Duodenal mucosa (tissue), 2 donors: Measurements from ENCODE around the gene LYRM4.

Experiments
- H3K27ac ChIP-seq: one replicate; pipeline ENCODE4 v1.7.0; 2013; ENCODE audit warnings: low read depth, low read length
- H3K27me3 ChIP-seq, 2 donors: one replicate each; pipeline ENCODE4 v1.7.0; 2013; ENCODE audit warnings: low read length in 2 of 2, control low read depth in 1 of 2; ENCODE audit not compliant: insufficient read depth in 2 of 2, control insufficient read depth in 1 of 2
- H3K36me3 ChIP-seq, 2 donors: one replicate each; pipeline ENCODE4 v1.7.0; 2013; ENCODE audit warnings: low read length in 2 of 2, control low read depth in 1 of 2; ENCODE audit not compliant: insufficient read depth in 2 of 2, control insufficient read depth in 1 of 2
- H3K4me1 ChIP-seq, 2 donors: one replicate each; pipeline ENCODE4 v1.7.0; 2013; ENCODE audit warnings: low read length in 2 of 2, control low read depth in 1 of 2; ENCODE audit not compliant: insufficient read depth in 2 of 2, control insufficient read depth in 1 of 2
- H3K4me3 ChIP-seq, 2 donors: one replicate each; pipeline ENCODE4 v1.7.0; 2013; ENCODE audit warnings: low read length in 2 of 2, low read depth in 1 of 2
- H3K9ac ChIP-seq, 2 donors: one replicate each; pipeline ENCODE4 v1.7.0; 2013; ENCODE audit warnings: low read length in 2 of 2, low read depth in 1 of 2
- H3K9me3 ChIP-seq, 2 donors: one replicate each; pipeline ENCODE4 v1.7.0; 2013; ENCODE audit warnings: low read length in 2 of 2, control low read depth in 1 of 2; ENCODE audit not compliant: control insufficient read depth in 1 of 2

LYRM4 gene

DNA sequence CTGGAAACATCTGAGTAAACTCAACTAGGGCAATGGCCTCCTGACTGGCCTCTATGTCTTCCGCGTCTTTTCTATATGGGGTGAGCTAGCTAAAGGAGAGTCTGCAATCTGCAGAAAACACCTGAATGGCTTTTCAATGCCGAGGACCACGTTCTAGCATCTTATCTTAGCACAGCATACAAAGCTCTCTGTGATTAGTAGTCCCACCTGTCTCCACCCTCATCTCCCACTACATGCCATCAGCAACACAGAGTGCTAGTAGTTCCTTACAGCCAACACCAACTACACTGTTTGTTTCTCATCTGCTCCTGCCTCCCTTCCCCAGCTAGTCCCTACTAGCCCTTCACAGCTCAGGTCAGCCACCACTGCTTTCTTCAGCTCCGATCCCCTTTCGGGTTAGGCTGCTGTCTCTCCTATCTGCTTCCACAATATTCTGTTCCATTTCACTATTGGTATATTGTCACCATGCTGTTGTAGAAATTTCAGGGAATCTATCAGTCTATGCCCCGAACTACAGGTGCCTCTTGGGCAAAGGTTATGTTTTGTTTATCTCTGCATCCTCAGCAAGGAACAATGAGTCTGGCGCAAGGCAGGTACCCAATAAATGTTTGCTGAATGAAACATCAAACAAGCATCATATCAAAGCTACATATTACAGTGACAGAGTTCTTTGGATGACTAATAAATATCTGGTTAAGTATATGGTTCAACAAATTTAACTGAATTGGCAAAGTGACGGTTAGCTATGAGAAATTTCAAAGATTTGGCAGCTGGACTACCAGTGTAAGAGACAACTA is 12.2 kb downstream of the LYRM4 start:
- Histone ChIP-seq H3K27me3 (no peaks in the 10 kb centered on the region), H3K4me1 (no peaks in the 10 kb centered on the region), H3K27ac (no peak overlapping the region), H3K36me3 (peaks cover 0 to 5% of the 10 kb centered on the region in 2 donors), H3K9ac (no peak overlapping the region), H3K9me3 (no peaks in the 10 kb centered on the region), H3K4me3 (no peak overlapping the region)

DNA sequence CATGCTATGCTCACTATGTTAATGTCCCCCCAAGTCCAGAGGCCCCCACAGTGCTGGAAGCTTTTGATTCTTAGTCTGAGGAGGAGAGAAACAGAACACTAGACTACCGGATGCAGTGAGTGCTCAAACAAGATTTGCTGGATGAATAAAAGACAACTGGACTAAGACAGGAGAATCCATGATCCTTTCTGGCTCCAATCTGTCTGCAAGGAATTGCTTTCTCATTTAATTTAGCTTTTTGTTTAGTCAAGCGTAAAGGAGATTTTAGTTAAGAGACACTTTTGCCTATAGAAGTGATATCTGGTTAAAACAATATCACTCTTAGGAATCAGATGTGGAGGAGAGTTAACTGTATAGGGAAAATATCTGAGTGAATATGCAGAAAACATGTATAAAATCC is 13.5 kb downstream of the LYRM4 start:
- H3K4me3 ChIP-seq = no peak overlapping the region
- no peak overlapping the region for H3K27ac ChIP-seq

DNA sequence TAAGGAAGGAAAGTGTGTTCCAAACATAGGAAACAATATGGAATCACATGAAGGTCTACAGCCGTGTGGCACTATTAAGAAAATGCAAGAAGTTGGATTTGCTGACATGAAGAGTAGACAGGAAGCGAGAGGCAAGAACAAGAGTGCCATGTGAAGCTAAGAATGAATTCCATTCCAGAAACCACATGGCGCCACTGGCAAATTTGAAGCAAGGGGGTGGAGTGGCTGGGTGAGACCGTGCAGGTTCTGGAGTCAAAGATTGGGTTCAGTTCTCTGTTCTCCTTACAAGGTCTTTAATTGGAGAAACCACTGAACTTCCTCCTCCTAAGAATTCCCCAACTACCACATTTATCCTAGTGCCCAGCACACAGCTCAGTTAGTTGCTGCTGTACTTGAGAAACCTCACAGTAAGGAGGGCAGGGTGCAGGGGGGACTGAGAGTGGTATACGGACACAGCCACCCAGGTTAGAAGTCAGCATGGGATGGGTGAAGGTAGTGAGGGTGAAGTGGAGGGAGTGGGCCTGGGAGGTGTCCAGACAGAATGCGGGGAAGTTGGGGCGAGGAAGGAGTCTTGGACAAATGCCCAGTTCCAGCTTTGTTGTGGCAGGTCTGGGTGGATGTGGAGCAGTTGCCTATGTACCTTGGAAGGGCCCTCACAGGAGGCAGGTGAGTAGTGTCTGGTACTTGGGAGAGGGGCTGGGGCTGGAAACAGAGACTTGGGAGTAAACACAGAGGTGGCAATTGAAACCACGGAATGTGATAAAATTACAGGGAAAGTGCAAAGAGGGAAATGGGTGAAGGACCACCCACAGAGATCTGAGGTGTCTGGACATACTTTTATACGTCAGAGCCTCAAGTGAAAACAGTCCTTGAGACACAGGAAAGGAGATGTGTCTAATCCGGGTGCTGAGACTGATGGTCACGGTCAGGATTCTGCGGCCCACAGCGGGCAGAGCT is 14.3 kb downstream of the LYRM4 start:
- no peaks in the 10 kb centered on the region for H3K27me3 ChIP-seq
- H3K4me1 ChIP-seq = no peaks in the 10 kb centered on the region
- H3K4me3 ChIP-seq = no peak overlapping the region
- no peaks in the 10 kb centered on the region for H3K9me3 ChIP-seq
- H3K36me3 ChIP-seq = peaks cover 0 to 2% of the 10 kb centered on the region in 2 donors
- H3K27ac ChIP-seq = no peak overlapping the region
- no peak overlapping the region for H3K9ac ChIP-seq

More for the DNA sequence above, 13.5 kb downstream of the LYRM4 start:
- no peak overlapping the region for H3K9ac ChIP-seq
- H3K36me3 ChIP-seq = peaks cover 0 to 3% of the 10 kb centered on the region in 2 donors
- H3K27me3 ChIP-seq = no peaks in the 10 kb centered on the region
- no peaks in the 10 kb centered on the region for H3K4me1 ChIP-seq
- H3K9me3 ChIP-seq = no peaks in the 10 kb centered on the region

DNA sequence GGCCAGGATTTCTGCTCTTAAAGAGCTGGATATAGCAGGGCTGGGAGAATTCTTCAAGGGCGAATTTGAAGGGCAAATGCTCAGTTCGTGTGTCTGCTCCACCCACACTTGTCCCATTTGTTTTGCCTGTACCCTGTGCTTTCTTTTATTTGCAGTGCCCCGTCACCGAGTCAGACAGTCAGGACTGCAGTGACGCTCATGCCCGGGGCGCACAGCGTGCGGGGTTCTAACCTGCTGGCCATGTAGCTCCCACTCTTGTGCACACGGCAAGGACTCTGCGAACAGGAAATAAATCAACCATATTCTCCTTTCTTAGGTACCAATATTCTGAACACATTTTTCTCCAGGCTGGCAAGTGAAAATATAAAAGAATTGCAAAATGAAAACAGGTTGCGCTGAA is 17.7 kb downstream of the LYRM4 start:
- Histone ChIP-seq H3K9ac (no peak overlapping the region), H3K9me3 (no peaks in the 10 kb centered on the region), H3K36me3 (peaks cover 0 to 6% of the 10 kb centered on the region in 2 donors), H3K4me1 (no peaks in the 10 kb centered on the region), H3K4me3 (no peak overlapping the region), H3K27me3 (no peaks in the 10 kb centered on the region), H3K27ac (no peak overlapping the region)

DNA sequence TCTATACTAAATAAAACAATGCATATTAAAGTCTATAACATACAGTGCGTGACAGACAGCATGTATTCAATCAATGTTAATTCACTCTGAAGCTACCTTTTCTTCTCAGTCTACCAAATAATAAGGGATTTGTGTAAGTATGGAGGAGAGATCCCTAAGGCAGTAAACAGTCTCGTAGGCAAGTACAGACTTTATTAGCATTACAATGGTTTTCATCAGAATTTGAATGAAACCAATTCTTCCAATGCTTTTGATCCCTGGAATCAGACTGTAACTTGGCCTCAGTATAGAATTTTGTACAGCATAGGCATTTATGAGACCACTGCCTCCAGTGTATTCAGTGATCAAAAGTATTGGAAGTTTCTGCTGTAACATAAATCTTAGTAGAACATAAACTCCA is 19.5 kb downstream of the LYRM4 start:
- Histone ChIP-seq H3K27ac (no peak overlapping the region), H3K27me3 (no peaks in the 10 kb centered on the region), H3K9ac (no peak overlapping the region), H3K36me3 (peaks cover 0 to 6% of the 10 kb centered on the region in 2 donors), H3K9me3 (no peaks in the 10 kb centered on the region), H3K4me1 (no peaks in the 10 kb centered on the region), H3K4me3 (no peak overlapping the region)

DNA sequence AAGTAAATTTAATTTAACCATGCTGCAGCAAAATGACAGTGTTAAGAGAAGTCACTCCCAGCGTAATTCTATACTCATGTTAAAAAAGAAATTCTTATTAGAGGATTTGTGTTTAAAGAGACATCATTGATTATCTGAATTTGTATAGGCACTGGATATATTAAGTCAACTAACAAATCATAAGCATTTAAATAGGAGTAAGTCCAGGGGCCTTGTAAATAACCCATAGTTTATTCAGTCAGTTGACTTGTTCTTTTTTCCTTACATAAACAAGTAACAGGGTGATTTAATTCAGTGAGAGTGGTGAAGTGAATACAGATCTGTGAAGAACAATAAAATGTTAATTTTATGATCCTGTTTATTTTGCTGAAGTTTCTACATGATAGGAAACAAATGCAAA is 22.4 kb downstream of the LYRM4 start:
- Histone ChIP-seq H3K4me3 (no peak overlapping the region), H3K27ac (no peak overlapping the region), H3K9me3 (no peaks in the 10 kb centered on the region), H3K36me3 (peaks cover 0 to 3% of the 10 kb centered on the region in 2 donors), H3K4me1 (no peaks in the 10 kb centered on the region), H3K9ac (no peak overlapping the region), H3K27me3 (no peaks in the 10 kb centered on the region)

DNA sequence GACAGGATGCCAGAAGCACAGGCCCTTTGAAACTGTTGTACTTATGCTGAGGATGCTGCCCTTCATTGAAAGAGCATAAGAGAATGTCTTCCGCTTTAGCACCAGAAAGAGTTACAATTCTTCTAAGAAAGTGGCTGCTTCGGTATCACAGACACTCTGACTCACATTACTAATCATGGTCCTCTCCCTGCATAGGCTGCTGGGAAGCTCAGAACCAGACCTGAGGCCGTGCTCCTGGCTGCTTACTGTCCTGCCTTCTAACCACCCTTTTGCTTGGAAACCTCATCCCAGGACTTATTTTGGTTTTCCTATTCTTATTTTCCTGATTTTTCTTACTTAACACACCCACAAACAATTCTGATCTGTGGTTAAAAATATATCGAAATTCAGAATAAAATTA is 22.9 kb downstream of the LYRM4 start:
- peaks cover 0 to 3% of the 10 kb centered on the region in 2 donors for H3K36me3 ChIP-seq
- no peaks in the 10 kb centered on the region for H3K9me3 ChIP-seq
- no peak overlapping the region for H3K4me3 ChIP-seq
- no peaks in the 10 kb centered on the region for H3K4me1 ChIP-seq
- no peak overlapping the region for H3K27ac ChIP-seq
- H3K9ac ChIP-seq = no peak overlapping the region
- no peaks in the 10 kb centered on the region for H3K27me3 ChIP-seq

DNA sequence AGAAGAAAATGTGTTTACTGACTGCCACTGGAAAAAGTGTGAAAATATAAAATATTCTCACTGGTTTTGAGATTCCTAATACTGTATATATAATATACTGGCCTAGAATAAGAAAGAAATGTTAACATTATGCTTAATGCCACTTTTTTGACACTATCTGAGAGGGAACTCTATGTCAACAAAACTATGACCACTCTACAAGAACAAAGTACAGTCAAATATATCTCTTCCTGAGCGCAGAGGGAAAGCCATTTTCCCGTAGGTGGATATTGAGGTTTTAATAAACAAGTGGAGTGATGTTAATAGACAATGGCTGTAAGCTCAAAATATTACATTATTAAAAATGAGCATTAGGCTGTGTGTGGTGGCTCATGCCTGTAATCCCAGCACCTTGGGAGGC is 24.9 kb downstream of the LYRM4 start:
- Histone ChIP-seq H3K27ac (no peak overlapping the region), H3K27me3 (no peaks in the 10 kb centered on the region), H3K9ac (no peak overlapping the region), H3K4me1 (no peaks in the 10 kb centered on the region), H3K36me3 (peaks cover 0 to 3% of the 10 kb centered on the region in 2 donors), H3K9me3 (no peaks in the 10 kb centered on the region), H3K4me3 (no peak overlapping the region)

DNA sequence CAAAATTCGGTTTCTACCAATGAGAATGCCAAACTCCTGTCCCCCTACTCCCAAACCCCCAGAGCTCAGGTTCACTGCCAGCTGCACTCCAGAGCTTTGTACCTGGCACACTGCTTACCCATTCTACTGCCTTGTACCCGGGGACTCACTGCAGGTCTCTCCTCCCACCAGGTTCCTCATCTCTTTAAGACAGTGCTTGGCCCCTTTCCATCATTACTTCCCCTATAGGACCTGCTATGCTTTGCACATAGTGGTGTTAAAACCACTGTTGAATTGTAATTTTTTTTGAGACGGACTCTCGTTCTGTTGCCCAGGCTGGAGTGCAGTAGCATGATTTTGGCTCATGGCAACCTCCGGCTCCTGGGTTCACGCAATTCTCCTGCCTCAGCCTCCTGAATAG is 25.9 kb downstream of the LYRM4 start:
- Histone ChIP-seq H3K36me3 (peaks cover 0 to 2% of the 10 kb centered on the region in 2 donors), H3K4me3 (no peak overlapping the region), H3K4me1 (no peaks in the 10 kb centered on the region), H3K9ac (no peak overlapping the region), H3K27ac (no peak overlapping the region), H3K27me3 (no peaks in the 10 kb centered on the region), H3K9me3 (no peaks in the 10 kb centered on the region)

DNA sequence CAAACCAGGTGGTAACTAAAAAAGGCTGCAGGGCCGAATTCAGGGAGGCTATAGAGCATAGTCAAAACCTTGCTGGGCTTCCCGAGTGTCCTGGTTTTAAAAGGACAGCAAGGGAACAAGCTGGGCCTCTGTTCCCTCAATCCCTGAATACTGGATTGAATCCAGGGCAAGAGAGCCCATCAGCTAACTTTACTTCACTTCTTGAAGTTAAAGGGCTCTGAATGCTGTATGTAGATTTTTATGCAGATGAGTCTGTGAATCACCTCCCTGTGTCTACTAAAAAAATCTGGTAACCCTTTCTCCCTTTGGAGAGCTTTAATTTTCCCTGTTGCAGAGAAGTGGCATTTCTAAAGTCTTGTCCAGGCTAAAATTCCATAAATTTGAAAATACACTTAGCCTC is 29.5 kb downstream of the LYRM4 start:
- Histone ChIP-seq H3K27ac (no peak overlapping the region), H3K27me3 (no peaks in the 10 kb centered on the region), H3K36me3 (no peaks in the 10 kb centered on the region)

More for the DNA sequence above, 29.5 kb downstream of the LYRM4 start:
- Histone ChIP-seq H3K4me1 (no peaks in the 10 kb centered on the region), H3K4me3 (no peak overlapping the region), H3K9ac (no peak overlapping the region), H3K9me3 (no peaks in the 10 kb centered on the region)
